ENCODE data around the gene CCS. TPM values are rescaled to one million over a fixed set of nuclear protein-coding genes. Genes with fewer than 3 reads are reported as not detected.
A peak's percentile ranks its signal among the peaks of the same experiment; 100 is the strongest.

Gene CCS
- total and polyA plus RNA-seq, 2 donors (not counting 1 experiment from before 2014, with no cell fraction given): 87.8 to 174 TPM

- DNase-seq (peak; percentile 3), ATAC-seq (ENCODE audit: low read depth) (no peak)
- Histone ChIP-seq H4K20me1 (ENCODE audit: control insufficient read depth, insufficient read depth, low read length, poor library complexity, severe bottlenecking) (no peaks in the 10 kb centered on the region), H3K79me2 (ENCODE audit: control insufficient read depth, insufficient read depth, low read length) (peaks cover 36% of the 10 kb centered on the region), H3K4me3 (ENCODE audit: control extremely low read depth in 1 of 5, extremely low read depth in 1 of 5, insufficient read depth in 1 of 5, low read depth in 2 of 5, low read length in 4 of 5) (no peak overlapping the region), H2AFZ (ENCODE audit: insufficient read depth, low read depth, low read length, poor library complexity, severe bottlenecking) (no peak overlapping the region), H3K9me3 (ENCODE audit: control extremely low read depth in 1 of 3, control insufficient read depth in 2 of 3, insufficient read depth in 1 of 3, low read length in 2 of 3) (no peaks in the 10 kb centered on the region), H3K27me3 (replicated peaks in 1 of 4; ENCODE audit: control extremely low read depth in 1 of 4, control insufficient read depth in 3 of 4, insufficient read depth in 4 of 4, low read length in 3 of 4) (peaks cover 0 to under 1% (median 0%) of the 10 kb centered on the region in 4 experiments), H3K4me1 (ENCODE audit: control insufficient read depth in 2 of 2, insufficient read depth in 2 of 2, low read length in 2 of 2) (peaks cover 22 to 26% of the 10 kb centered on the region in 2 donors), H3K27ac (ENCODE audit: low read length in 2 of 2) (no peak overlapping the region), H3K4me2 (replicated peaks; ENCODE audit: low read depth, low read length, poor library complexity, severe bottlenecking) (no peak overlapping the region), H3K9ac (ENCODE audit: low read length) (no peak overlapping the region), H3K36me3 (replicated peaks in 1 of 2; ENCODE audit: control extremely low read depth in 1 of 2, control insufficient read depth in 1 of 2, extremely low read depth in 1 of 2, insufficient read depth in 2 of 2, low read length in 1 of 2) (no peaks in the 10 kb centered on the region)
- POLR2A ChIA-PET: interaction anchor here (0.6 to 1.7 kb wide), 3 partner anchors 48 to 1717 kb away, joined by 3 to 5 read pairs (median 4); partner anchors contain the start of genes RBM4 and RBM4B
- Mint-ChIP-seq H3K9me3 (ENCODE audit: insufficient read depth) (no peaks in the 10 kb centered on the region), H3K27me3 (no peaks in the 10 kb centered on the region), H3K27ac (no peak overlapping the region), H3K4me3 (no peak overlapping the region), H3K4me1 (peaks cover 24% of the 10 kb centered on the region)
- intact Hi-C loops (cut with micrococcal nuclease): loop anchor here (5.0 kb wide), 1 partner anchor 72 kb away; no protein-coding TSS in a partner anchor
- no peak for TF ChIP-seq EZH2 (IDR thresholded peaks at IDR 0.05; ENCODE audit: borderline replicate concordance, insufficient read depth, low read depth, low read length, poor library complexity, severe bottlenecking)
- CTCF ChIA-PET: interaction anchor here (0.8 to 3.3 kb wide), 7 partner anchors 10 to 88 kb away, joined by 3 to 14 read pairs (median 5); partner anchors contain the start of genes RBM4 and RBM4B
- WGBS (ENCODE audit: insufficient coverage): 100% methylated on average over 3 of the region's 7 CpGs
Measured at GRCh38 chr11:66589996-66590675, 2.8 kb upstream of the CCS start.

- WGBS (ENCODE audit: insufficient coverage): 100% methylated on average over 1 of the region's 2 CpGs
- H3K4me2 ChIP-seq (replicated peaks; ENCODE audit: low read depth, low read length, poor library complexity, severe bottlenecking): no peak overlapping the region
- intact Hi-C loops (cut with micrococcal nuclease): loop anchor here (5.0 kb wide), 1 partner anchor 71 kb away; no protein-coding TSS in a partner anchor
- no peaks in the 10 kb centered on the region for H3K9me3 ChIP-seq (ENCODE audit: control extremely low read depth in 1 of 3, control insufficient read depth in 2 of 3, insufficient read depth in 1 of 3, low read length in 2 of 3)
- peaks cover 28 to 29% of the 10 kb centered on the region in 2 donors for H3K4me1 ChIP-seq (ENCODE audit: control insufficient read depth in 2 of 2, insufficient read depth in 2 of 2, low read length in 2 of 2)
- H3K36me3 ChIP-seq (replicated peaks in 1 of 2; ENCODE audit: control extremely low read depth in 1 of 2, control insufficient read depth in 1 of 2, extremely low read depth in 1 of 2, insufficient read depth in 2 of 2, low read length in 1 of 2): no peaks in the 10 kb centered on the region
- H3K9ac ChIP-seq (ENCODE audit: low read length): no peak overlapping the region
- TF ChIP-seq EZH2 (IDR thresholded peaks at IDR 0.05; ENCODE audit: borderline replicate concordance, insufficient read depth, low read depth, low read length, poor library complexity, severe bottlenecking) (no peak), CTCF (IDR thresholded peaks at IDR 0.05) (no peak)
- peaks cover 34% of the 10 kb centered on the region for H3K4me1 Mint-ChIP-seq
- ATAC-seq (ENCODE audit: low read depth): no peak
- no peaks in the 10 kb centered on the region for H4K20me1 ChIP-seq (ENCODE audit: control insufficient read depth, insufficient read depth, low read length, poor library complexity, severe bottlenecking)
- peaks cover 47% of the 10 kb centered on the region for H3K79me2 ChIP-seq (ENCODE audit: control insufficient read depth, insufficient read depth, low read length)
- no peaks in the 10 kb centered on the region for H3K27me3 ChIP-seq (replicated peaks in 1 of 4; ENCODE audit: control extremely low read depth in 1 of 4, control insufficient read depth in 3 of 4, insufficient read depth in 4 of 4, low read length in 3 of 4)
- ChIA-PET CTCF (interaction anchor here (0.8 to 5.9 kb wide), 9 partner anchors 9 to 89 kb away, joined by 3 to 46 read pairs (median 5); partner anchors contain the start of genes RBM14, RBM4 and RBM4B), POLR2A (interaction anchor here (0.8 to 2.2 kb wide), 3 partner anchors 47 to 86 kb away, joined by 3 to 17 read pairs (median 5); partner anchors contain the start of genes RBM4 and RBM4B)
- DNase-seq: no peak
- no peak overlapping the region for H2AFZ ChIP-seq (ENCODE audit: insufficient read depth, low read depth, low read length, poor library complexity, severe bottlenecking)
- no peak overlapping the region for H3K4me3 ChIP-seq (ENCODE audit: control extremely low read depth in 1 of 5, extremely low read depth in 1 of 5, insufficient read depth in 1 of 5, low read depth in 2 of 5, low read length in 4 of 5)
- no peak overlapping the region for H3K27ac Mint-ChIP-seq
- H3K27ac ChIP-seq (ENCODE audit: low read length in 2 of 2): no peak overlapping the region
- H3K4me3 Mint-ChIP-seq: peak overlapping the region; percentile 13
- H3K9me3 Mint-ChIP-seq (ENCODE audit: insufficient read depth): no peaks in the 10 kb centered on the region
- no peaks in the 10 kb centered on the region for H3K27me3 Mint-ChIP-seq
Measured at GRCh38 chr11:66591175-66591574, 1.8 kb upstream of the CCS start.

Data from B cell (primary cell).